ENCODE measurements around the gene PTPRH.

DNA sequence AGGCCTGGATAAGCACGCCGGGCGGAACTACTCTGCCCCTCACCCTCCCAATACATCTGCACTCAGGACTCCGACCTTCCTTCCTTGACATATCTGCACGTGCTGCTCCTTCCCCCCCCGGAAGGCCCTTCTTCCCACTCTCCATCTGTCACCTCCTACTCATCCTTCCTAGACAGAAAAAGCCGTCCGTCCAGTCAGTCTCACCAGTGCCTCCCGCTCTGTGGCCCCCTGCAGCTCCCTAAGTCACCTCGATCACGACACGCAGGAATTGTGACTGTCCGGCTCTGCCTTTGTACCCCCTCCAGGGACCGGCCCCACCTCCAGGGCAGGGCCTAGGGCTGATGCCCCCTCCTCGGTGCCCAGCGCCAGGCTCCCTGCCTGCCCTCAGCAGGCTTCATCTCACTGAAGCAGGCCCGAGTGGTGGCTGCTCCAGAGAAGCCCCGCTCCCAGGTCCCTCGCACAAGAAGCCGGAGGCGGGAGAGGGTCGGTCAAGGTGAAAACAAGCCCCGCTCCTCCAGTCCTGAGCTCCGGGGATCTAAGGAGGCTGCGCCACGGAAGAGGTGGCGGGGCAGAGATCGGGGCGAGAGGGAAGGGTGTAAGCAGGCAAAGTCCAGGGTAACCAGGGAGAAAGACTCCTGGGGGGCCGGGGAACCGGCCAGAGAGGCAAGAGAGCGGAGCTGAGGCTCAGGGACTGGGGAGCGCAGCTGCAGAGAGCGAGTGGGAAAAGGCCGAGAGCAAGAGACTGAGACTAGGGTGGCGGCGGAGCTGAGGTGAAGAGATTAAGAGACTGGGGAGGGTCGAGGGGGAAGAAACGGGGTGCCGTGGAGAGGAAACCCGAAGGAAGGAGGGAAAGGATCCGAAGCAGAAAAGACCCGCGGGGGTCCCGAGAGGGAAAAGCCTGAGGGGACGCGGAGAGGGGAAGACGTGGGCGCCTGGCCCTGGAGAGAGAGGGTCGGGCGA lies 48.4 kb upstream of the PTPRH start:
- TF ChIP-seq, protein P1, sequence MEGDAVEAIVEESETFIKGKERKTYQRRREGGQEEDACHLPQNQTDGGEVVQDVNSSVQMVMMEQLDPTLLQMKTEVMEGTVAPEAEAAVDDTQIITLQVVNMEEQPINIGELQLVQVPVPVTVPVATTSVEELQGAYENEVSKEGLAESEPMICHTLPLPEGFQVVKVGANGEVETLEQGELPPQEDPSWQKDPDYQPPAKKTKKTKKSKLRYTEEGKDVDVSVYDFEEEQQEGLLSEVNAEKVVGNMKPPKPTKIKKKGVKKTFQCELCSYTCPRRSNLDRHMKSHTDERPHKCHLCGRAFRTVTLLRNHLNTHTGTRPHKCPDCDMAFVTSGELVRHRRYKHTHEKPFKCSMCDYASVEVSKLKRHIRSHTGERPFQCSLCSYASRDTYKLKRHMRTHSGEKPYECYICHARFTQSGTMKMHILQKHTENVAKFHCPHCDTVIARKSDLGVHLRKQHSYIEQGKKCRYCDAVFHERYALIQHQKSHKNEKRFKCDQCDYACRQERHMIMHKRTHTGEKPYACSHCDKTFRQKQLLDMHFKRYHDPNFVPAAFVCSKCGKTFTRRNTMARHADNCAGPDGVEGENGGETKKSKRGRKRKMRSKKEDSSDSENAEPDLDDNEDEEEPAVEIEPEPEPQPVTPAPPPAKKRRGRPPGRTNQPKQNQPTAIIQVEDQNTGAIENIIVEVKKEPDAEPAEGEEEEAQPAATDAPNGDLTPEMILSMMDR (IDR thresholded peaks at IDR 0.05) = no peak
- no peak for TF ChIP-seq POLR2A (IDR thresholded peaks at IDR 0.05)
